ENCODE data around the gene MYH13.

Gene MYH13

DNA sequence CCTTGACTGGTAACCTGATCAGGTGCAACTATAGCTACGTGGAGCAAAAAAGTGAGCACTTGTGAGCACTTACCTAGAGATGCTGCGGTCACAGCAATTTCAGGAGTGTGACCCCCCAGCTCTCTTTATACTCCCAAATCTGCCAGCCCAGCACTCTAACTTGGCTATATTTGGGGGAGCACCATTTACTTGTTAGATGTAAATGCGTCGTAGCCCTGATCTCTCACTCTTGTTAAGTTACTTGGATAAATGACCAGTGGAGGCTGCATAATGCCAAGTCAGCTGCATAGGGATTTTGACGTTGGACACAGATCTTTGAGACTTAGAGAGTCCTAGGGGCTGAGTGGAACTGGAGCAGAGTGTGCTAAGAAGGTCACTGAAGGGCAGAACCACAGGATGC lies at the start of gene MYH13:
TSS of gene MYH13 (minus strand) at position 101 of the 400 bp plus-strand sequence. CDS start 8,476 bp downstream, outside the sequence.
- DNase-seq, result no peak

DNA sequence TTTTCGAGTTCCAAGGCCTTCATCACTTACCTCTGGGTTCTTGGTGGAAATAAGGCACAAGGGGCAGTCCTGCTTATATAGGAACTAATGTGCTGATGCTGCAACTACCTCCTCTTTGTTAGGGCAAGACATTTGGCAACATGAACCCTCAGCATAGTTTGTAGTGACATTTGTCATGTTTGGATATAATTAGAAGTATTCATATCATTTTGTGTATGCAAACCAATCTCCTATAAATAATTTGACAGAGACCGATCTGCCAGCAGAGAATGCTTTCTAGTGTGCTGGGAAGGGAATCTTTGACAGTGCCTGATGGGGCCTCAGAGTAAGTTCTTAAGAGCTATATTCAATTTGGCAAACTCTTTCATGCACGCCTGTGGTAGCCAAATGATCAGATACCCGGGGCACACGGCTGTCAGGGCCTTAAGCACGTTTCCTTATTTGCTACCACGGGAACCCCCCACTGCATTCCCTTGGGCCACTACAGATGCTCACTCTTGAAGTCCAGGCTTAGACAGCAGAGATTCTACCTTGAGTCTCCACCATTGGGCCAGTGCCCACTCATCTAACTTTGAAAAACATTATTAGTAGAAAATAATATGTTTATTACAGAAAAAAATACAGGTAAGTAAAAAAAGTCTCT lies 49.2 kb upstream of the MYH13 start, which contains the start of gene MYH8:
TSS of gene MYH8 (minus strand) at position 51 of the 643 bp plus-strand sequence. CDS start 1,723 bp downstream, outside the sequence.
- DNase-seq, result no peak

DNA sequence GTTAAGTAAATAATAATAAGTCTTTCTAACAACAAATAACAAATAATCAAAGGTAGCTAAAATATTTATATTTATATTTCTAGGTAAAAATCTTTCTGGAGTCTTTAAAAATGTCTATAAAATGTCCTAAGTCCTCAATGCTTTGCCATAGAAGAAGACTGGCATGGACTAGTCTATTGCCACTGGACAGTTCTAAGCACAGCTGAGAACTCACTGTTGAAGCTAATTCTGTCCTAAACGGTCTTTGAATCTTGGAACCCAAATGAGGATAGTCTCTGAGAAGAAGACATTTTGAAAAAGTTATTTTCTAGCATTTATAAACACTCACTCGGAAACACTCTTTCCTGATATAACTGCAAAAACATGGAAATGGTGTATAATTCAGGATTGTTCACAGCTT lies 48.4 kb upstream of the MYH13 start:
- DNase-seq, result no peak

DNA sequence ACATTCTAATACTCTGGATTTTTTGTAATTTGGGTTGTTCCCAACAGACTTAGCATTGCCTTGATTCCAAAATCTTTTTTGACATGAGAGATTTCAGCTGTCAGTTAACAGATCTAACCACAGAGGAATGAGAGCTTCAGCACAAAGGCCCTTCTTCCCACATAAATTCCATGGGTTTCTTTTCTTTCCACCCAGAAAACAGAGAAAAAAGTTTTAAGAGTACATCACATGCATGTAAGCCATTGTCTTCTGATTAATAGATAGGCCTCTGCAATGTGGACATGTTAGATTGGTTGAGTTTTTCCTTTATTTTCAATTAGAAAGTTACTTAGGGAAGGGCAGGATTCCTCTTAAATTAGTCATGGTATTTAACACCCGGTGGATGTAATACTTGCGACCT lies 48.0 kb upstream of the MYH13 start:
- DNase-seq, result no peak

DNA sequence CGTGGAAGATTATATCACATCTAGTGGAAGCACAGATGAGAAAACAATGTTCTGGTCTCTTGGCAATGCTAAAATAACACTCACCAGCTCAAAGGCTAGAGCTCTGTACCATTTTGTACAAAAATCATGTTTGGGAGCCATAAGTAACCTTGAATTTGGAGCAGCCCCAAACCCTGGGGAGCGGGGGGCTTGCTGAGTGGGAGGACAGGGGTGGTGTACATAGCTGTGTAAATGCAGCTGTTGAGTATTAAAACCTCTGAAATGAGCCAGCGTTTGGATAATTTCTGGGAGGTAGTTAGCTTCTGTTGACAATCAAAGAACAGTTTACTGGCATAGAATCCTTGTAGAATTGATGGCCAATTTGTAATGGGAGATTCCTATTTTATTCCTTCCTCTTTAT lies 44.6 kb upstream of the MYH13 start:
- no peak for DNase-seq

DNA sequence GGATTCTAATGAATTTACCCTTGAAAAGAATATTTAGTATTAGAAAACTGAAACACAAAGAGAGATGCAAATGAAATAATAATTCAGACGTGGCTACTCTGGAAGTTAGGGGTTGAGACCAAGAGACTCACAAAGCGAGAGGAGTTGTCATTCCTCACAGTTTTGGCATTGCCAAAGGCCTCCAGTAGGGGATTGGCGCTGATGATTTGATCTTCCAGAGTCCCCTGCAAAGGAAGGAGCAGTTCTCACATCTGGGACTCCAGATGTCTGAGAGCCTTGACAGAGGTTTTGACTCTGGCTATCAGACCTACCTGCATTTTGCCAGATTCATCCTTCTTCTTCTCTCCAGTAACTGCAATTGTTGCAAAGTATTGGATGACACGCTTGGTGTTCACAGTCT lies 42.4 kb upstream of the MYH13 start:
- no peak for DNase-seq

DNA sequence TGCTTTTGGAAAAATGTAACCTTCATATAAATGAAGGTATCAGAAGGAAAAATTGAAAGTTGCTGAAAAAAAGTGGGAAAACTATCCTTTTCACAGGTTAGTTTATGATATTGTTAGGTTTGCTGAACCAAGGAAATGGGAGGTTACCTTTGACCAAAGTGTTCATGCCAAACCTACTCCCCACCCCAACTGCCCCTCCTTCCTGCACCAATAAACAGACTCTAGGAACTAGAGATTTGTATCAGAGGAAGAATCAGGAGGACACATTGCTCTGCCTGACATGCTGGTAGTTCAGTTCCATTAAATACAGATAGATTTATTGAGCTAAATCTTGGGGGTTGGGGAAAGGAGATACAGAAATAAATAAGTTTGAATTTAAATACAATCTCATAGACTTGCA lies 30.8 kb upstream of the MYH13 start:
- no peak for DNase-seq

DNA sequence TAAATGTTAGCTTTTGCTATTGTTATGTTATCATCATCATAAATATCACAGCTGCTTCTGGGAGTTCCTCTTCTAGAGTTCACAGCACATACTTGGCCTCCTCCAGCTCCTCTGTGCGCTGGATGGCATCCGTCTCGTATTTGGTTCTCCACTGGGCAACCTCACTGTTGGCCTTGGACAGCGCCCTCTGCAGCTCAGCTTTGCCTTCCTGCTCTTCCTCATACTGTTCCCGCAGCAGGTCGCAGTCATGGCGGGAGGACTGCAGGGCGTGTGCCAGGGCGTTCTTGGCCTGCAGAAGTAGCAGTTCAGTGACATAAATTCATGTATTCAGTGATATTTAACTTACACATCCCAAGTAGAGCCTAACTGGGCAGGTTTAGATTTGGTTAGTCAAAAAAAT lies 25.5 kb upstream of the MYH13 start:
- no peak for DNase-seq

DNA sequence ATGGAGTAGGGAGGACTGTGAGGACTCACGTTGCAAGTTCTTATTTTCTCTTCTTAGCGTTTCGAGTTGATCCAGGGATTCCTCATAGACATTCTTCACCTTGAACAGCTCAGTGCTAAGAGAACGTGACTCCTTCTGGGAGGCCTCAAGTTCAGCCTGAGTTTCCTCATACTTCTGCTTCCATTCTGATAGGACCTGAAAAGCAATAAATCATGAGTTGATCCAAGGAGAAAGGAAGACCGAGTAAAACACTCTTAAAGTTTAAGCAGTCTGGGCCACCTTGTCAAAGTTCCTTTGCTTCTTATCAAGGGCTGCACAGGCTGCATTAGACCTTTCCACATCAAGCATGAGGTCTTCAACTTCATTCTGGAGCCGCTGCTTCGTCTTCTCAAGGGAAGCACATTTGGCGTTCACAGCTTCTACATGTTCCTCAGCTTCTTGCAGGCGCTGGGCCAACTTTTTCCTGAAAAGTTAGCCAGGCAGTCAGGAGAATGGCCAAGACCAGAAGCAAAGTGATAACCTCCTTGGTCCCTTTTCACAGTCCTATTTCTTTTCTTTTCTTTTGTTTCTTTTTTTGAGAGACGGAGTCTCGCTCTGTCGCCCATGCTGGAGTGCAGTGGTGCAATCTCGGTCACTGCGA lies 23.8 kb upstream of the MYH13 start:
- no peak for DNase-seq

DNA sequence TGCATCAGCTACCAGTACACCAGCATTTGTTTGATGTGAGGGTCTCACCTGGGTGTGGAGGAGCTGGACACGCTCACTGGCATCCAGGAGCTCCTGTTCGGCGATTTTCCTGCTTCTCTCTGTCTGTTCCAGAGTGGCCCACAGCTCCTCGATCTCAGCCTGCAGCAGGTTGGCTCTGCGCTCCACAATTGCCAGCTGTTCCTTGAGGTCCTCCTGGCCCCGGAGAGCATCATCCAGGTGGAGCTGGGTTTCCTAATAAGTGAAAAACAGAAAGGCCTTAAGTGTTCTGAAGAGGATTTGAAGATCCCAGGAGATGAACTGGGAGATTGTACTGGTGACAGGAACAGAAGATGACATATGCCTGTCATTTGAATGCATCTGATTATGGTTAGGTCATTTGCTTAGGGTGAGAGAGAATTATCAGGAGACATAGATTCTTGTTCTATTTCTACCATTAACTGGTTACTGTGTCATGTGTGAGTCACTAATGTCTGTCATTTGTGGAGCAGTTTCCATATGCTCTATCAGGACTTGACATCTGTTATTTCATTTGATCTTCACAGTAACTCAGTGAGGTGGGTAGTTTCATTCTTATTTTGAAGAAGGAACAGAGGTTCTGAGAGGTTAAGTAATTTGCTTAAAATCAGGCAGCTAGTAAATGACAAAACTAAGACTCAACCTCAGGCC lies 21.5 kb upstream of the MYH13 start:
- DNase-seq, result no peak

DNA sequence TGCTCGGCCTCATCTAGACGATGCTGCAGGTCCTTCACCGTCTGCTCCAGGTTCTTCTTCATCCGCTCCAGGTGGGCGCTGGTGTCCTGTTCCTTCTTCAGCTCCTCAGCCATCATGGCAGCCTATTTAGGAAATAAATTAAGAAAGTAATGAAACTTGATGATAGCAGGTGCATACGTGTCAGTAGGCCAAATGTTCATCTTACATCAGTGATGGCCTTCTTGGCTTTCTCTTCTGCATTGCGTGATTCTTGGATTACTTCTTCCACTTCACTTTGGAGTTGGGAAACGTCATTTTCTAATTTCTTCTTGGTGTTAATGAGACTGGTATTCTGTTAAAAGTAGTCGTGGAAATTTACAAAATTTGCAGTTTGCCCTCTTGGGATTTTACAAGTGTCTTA lies 20.1 kb upstream of the MYH13 start:
- no peak for DNase-seq

DNA sequence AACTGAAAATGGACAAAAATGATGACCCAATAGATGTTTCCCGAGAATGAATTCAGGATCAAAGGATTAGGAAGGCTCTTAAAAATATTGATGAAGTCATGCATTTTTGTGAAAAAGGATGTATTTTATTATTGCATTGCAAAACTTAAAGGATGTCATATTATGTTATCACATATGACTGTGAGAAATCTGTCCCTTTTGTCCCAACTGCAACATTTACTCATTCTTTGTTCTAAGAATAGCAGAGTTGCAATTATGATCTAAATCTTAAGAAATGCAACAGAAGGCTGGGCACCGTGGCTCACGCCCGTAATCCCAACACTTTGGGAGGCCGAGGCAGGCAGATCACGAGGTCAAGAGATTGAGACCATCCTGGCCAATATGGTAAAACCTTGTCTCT lies 13.1 kb upstream of the MYH13 start:
- DNase-seq, result no peak

DNA sequence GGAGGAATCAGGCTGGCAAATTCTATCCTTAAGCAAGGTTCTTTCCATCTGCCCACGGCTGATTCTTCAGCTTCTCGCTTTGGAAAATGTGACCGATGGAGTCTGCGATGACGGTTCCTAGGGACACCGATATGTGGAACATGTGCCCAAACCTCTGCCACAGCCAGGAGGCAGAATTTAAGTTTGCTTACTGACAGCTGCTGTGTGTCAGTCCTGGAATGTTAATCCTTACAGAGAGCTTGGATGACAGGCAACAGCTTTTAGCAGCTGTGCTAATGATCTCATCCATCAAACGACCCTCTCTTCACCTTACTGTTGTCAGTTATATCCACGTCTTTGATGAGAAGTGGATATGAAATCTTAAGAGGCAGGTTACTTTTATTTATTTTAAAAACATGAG lies 11.4 kb upstream of the MYH13 start:
- no peak for DNase-seq

DNA sequence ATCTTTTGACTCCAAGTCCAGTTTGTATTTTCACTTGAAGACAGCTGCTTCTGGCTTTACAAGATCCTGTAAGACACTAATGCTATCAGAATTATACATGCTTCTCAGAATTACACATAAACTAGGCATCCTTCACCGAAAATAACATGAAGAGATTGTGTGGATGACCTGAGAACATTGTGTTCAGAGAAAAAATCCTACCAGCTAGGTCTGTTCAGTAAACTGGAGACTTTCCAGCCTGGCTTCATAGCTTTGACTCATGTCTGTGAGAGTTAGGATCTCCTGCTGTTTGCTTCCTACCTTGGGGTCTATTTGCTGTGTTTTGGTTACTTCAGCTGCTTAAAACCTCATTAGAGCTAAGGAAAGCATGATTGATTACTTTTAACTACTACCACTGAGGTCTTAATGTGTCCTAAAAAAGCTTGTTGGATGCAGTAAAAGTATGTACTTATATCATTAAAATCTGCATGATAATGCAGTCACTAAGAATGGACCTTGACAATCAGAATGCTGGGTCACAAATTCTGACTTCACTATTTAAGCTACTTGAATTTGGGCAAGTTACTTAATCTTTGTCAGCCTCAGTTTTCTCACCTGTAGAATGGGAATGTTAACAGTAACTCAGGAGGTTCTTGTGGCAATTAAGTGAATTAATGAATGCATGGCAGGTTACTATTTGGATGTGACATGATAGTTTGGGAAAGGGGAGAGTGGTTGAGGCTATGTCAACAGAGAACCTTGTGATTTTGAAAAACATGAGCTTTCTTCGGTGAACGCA lies 8.0 kb upstream of the MYH13 start:
- DNase-seq, result no peak

DNA sequence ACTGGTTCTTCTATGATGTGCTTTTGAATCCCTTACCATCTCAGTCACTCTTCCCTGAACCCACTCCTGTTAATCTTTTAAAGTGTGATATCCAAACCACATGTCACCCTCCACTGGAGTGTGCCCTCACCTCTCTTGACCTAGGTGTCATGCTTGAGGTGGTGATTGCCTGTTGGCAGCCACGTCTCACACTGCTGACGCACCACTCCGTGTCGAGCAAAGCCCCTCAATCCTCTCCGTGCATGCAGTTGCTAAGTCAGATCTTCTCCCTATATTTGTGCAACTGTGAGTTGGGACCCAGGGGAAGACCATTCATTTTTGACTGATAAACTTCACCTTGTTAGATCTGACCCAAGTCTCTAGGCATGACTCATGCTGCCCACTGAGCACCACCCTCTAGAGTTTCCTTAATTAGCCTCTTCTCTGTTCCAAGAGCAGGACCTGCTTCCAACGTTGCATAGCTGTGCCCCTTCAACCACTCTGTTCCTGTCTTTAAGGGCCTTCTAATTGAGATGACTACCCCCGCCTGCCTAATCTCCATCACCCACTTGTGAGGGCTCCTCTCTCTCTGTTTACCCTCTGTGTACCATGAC lies 2.7 kb downstream of the MYH13 start:
- no peak for DNase-seq

DNA sequence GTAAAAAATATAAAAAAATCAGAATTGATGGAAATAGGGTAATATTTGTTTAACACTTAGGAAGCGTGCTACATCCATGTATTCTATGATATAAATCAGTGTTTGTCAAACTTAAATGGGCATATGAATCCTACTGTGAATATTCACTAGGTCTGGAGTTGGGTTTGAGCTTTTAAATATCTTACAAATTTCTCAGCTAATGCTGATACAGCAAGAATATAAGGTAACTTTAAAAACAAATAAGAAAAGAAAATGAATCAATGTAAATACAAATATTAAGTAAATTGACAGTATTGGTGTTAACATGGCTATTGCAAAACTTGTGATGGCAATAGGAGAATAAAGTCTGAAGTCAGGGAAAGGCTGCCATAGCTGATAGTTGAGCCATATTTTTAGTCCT lies 3.6 kb downstream of the MYH13 start:
- no peak for DNase-seq

DNA sequence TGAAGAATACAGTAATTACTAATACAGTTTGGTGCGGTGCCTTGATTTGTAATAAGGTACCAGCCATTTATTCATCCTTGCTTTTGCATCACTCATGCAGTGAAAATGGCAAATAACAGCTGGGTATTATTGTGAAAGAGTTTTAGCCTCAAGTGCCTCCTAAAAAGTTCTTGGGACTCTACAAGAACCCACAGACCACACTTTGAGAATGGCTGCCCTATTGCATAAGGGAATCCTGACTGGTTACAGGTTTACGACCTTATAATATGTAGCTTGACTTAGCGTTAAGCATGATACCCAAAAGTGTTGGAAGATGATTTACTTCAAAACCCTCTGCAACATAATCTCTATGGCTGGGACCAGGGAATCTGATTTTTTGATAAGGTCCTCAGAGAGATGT lies 4.2 kb downstream of the MYH13 start:
- DNase-seq, result no peak

DNA sequence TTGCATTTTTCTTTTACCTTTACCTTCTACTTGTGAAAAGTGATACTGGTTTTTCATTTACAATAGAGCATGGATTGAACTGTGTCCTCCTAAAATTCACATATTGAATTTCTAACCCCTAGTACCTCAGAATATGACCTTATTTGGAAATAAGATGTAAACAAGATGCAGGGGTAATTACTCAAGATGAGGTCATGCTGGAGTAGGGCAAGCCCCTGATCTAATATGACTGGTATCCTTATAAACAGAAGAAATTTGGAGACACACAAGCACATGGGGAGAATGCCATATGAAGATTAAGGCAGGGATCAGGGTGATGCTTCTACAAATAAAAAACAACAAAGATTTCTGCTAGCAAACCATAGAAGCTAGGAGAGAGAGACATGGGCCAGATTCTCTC lies 12.2 kb downstream of the MYH13 start:
- no peak for DNase-seq

DNA sequence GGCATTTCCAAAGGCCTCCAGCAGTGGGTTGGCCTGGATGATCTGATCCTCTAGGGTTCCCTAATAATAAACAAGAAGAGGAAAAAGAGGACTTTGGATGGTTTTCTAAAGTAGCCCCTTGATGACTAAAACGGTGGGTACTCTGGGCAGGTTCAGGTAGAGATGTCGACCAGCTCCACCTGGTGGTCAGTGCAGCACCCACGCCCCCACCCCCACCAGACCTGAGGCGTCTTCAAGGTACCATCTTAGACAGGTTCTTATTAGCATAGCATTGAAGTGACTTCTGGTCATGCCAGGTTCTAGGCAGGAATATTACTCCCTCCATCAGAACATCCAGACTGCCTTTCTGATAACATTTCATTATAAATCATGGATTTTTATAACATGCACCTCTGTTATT lies 15.0 kb downstream of the MYH13 start:
- peak; percentile 44 for DNase-seq

DNA sequence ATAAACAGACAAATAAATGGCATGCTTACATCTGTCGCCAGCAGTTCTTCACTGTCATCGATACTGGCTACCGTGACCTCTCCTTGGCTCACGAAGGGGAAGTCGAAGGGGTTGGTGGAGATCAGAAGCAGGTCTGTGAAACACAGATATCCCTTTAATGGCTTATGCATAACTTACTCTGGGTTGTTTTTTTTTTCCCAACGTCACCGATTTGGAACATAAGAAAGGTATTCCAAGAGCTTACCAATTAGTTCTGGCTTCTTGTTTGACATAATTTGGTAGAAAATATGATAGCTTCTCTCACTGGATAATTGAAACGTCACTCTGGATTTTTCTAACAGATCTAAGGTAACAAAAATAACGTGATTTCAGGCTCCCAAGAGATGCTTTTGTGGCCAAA lies 18.2 kb downstream of the MYH13 start:
- no peak for DNase-seq

DNA sequence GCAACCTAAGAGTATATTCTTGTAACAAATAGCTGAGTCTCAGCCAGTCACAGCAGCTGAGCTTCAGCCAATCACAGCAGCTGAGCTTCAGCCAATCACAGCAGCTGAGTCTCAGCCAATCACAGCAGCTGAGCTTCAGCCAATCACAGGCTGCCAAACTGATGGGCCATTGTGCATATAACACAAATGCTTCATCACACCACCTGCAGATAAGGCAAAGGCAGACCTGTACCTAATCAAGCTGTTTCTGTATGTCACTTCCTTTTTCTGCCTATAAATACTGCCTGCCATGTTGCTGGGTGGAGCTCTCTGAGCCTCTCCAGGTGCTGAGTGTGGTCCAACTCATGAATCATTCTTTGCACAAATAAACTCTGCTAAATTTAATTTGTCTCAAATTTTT lies 19.9 kb downstream of the MYH13 start:
- DNase-seq, result no peak

DNA sequence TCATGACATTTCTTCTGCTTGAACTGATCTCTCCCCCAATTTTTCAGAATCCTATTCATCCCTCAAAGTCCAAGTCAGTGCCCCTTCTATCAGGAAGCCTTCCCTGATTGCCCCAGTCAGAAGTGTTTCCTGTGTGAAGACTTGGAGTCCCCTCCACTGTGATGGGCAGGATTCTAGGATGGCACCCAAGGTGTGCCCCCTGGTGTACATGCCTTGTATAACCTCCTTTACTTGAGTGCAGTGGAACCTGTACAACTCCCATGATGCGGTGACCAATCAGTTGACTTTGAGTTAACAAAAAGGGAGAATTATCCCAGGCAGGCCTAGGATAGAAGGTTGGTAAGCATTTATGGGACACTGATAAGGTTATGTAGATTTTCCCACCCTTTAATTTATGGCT lies 23.4 kb downstream of the MYH13 start:
- no peak for DNase-seq

DNA sequence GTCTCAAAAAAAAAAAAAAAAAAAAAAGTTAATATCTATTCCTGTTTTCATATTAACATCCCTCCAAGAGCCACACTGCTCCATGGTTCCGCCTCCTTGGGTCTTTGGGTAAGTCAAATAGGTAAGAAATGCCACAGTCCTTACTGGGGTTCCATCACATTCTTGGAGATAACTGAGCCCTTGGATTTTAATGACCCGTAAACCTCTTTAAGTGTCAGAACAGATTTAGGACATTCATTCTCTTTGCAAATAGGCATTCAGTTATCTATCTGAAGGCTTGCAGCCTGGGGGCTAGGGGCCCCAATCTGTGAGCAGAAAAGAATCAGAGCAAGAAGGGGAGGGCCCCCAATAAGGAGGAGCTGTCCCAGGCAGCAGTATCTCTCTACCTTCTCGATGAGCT lies 28.0 kb downstream of the MYH13 start:
- DNase-seq, result no peak
